Diencephalon (tissue), 1 donor: ENCODE results near the gene TIGD1. TPM values are rescaled to one million over a fixed set of nuclear protein-coding genes. Genes with fewer than 3 reads are reported as not detected.

ENCODE experiments used
- total RNA-seq: library from RNA; depleted of rRNA; stranded (reverse); fragments of >200 nt; gene quantifications from one replicate; pipeline ENCODE4 v1.2.3, GENCODE V29; 2014

The TIGD1 gene
- 12.7 TPM for total RNA-seq

DNA sequence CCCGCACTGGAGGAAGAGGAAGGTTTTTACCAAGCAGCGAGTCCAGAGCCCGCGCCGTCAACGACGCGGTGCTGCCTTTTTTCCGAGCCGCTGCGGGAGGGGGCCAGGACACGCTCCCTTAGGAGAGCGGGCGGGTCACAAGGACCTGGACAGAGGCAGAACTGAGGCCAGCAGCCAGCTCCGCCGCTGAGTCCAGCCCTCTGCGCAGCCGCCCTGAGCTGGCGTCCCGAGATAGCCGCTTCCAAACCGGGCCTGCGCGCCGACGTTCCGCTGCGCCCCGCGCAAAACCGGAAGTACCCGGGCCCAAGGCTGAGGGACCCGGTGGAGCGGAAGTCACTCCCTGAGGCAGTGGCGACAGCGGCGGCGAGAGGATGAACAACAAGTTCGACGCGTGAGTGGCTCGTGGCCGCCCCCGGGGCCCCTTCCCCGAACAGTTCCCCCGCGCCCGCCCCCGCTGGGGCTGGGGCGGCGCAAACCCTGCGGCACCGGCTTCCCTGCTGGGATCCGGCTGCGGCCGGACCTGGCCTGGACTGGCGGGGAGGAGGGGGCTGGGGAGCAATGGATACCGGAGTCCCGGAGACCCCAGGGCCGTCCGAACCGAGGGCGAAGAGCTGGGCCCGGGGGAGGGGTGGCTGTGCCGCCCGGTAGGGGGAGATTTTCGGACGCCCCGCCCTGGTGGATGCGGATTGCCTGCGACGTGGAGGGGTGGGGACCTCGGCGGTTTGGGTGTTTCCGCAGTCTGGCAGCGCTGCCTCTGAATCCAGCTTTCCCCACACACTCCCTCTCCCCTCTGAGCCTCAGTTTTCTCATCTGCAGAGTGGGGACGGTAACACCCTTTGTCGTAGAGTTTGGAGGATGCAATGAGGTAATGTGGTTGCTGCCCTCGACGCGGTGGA lies at the start of gene TIGD1, which contains the start of gene EIF4E2:
TIGD1 (minus strand) TSS at position 204 of the 896 bp plus-strand sequence. CDS start 675 bp downstream, outside the sequence.
EIF4E2 (plus strand) TSS at position 336 of the 896 bp plus-strand sequence; CDS start at position 372, 36 bp downstream.

DNA sequence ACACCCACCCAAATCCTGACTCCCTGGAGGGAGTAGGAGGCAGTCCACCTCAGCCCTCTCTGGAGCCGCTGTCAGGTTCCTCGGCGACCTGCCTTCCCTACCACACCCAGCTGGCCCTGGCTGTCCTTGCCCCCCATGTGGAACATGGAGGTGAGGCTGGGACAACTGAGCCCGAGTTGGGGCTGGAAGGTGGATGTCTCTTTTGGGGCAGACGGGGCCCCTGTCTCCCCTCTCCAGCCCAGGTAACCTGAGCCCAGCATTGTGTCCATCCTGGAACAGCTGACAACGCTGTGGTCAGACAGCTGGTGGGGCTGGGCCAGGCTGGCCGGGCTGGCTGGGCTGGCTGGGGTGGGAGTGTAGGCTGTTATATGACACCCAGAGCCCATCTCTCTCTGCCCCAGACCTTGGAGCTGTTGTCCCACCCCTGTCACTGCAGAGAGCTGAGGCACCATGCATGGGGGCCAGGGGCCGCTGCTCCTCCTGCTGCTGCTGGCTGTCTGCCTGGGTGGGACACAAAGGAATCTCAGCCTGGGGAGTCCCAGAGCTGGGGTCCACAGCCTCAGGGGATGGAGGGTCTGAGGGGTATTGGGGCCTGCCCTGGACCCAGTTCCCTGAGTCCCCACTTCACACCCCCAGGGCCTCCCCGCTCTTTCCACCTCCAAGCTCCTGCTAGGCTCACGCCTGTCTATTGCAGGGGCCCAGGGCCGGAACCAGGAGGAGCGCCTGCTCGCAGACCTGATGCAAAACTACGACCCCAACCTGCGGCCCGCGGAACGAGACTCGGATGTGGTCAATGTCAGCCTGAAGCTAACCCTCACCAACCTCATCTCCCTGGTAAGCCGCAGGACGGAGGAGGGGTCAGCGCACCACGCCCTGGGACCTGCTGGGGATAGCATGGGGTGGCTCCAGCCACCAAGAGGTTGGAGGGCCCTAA lies 10.8 kb downstream of the TIGD1 start, which contains the start of gene CHRNG:
CHRNG (plus strand) TSS at position 395 of the 934 bp plus-strand sequence; CDS start at position 451, 56 bp downstream.

DNA sequence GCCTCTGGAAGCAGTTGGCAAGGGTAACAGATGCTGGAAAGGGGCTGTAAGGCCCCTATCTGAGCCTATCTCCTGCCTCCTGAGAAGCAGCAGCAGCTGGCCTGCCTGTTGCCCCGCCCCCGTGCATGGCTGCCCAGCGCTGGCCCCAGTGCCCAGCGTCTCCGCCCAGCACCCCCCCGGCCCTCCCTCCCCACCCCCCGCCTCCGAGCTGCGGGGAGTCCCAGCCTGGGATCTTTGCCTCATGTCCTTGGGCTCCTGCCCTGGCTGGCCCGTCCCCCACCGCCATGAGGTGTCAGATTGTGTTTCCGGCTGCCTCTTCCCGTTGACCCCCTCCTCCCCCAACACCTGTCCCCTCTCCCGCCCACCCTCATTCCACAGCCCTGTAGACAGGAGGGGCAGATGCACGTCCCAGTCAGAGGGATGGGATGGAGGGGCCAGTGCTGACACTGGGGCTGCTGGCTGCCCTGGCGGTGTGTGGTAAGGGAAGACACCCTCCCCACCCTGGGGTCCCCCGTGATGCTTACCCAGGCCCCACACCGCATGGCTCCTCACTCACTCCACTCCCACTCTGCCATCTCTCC lies 24.5 kb downstream of the TIGD1 start, which contains the start of gene CHRND:
CHRND (plus strand) TSS at position 370 of the 581 bp plus-strand sequence; CDS start at position 426, 56 bp downstream.

DNA sequence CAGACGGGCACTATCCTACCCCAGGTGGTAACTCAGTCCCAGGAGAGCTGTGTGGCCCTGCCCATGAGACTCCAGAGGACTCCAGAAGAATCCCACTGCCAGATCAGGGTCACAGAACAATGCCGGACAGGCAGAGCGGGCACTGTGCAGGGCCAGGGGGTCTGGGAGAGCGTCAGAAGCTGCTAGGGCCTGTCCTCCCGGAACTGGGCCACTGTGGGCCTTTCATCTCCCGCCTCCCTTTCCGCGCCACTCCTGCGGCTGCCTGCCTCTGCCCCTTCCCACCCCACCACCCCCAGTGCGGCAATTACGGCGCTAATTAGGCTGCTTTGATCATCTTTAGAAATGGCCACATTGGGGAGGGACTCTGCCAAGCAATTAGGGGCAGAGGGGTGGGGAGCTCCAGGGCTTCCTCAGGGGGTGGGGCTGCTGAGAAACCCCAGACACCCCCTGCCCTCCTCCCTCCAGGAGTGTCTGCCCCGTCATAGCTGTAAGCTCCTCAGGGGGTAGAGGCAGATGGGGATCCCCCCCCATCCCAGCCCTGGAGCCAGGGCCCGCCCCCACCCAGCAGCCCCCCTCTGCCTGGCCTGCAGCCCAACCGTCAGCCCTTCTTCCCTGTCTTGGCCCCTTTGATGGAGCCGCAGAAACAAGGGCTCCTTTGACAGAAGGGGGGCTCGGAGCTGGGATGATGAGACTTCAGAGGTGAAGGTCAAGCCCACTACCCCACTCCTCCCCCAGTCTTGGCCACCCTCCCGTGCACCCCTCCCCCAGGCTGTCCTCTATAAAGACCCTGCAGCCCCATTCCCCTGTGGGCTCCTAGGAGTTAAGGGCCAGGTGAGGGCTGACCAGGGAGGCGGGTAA lies 30.5 kb downstream of the TIGD1 start, which contains the start of gene PRSS56:
PRSS56 (plus strand) TSS at position 808 of the 858 bp plus-strand sequence. CDS start 211 bp downstream, outside the sequence.

Other genes starting within 250 kb of the TIGD1 start
- gene ALPP, start 171.8 kb downstream of the TIGD1 start, total RNA-seq = not detected
- not detected for gene ALPG, start 143.7 kb downstream of the TIGD1 start, total RNA-seq
- gene ALPI, start 94.4 kb downstream of the TIGD1 start, total RNA-seq = not detected
- gene ECEL1, start 62.7 kb downstream of the TIGD1 start, total RNA-seq = 27.0 TPM
- 1.6 TPM for gene PRSS56, start 30.2 kb downstream of the TIGD1 start, total RNA-seq
- 0.23 TPM for gene CHRND, start 24.4 kb downstream of the TIGD1 start, total RNA-seq
- not detected for gene CHRNG, start 10.9 kb downstream of the TIGD1 start, total RNA-seq
- 49.6 TPM for gene EIF4E2, start 132 bp upstream of the TIGD1 start, total RNA-seq
- gene EFHD1, start 83.0 kb upstream of the TIGD1 start, total RNA-seq = 3.7 TPM
- gene GIGYF2, start 146.8 kb upstream of the TIGD1 start, total RNA-seq = 109 TPM
- 9.2 TPM for gene KCNJ13, start 226.0 kb upstream of the TIGD1 start, total RNA-seq